Stimulated activated effector memory CD8-positive, alpha-beta T cell treated with anti-CD3 and anti-CD28 coated beads, Interleukin-12 subunit alpha, Interleukin-12 subunit beta, amount 100 ng/mL, for 72 hours (primary cell): Measurements from ENCODE around the gene DCST1.

ENCODE experiments used
- ATAC-seq: fragments of 150-1000 bp; cut with Tn5 transposase; 2 replicates; pipeline ENCODE4 v1.10.0; 2021
- DNase-seq, 2 donors: peaks; one replicate each; pipeline ENCODE4 v3.0.0; 2021 to 2022; ENCODE audit warnings: low spot score in 2 of 2
- H3K27ac Mint-ChIP-seq: one replicate; pipeline ENCODE4 v1.8.0; 2022; ENCODE audit warnings: mild to moderate bottlenecking, mixed read lengths
- H3K36me3 Mint-ChIP-seq: one replicate; pipeline ENCODE4 v1.8.0; 2022; ENCODE audit warnings: mild to moderate bottlenecking, mixed read lengths
- H3K4me1 Mint-ChIP-seq: one replicate; pipeline ENCODE4 v1.8.0; 2022; ENCODE audit warnings: mixed read lengths
- H3K4me3 Mint-ChIP-seq: one replicate; pipeline ENCODE4 v1.8.0; 2022; ENCODE audit warnings: mild to moderate bottlenecking, mixed read lengths
- H3K9me3 Mint-ChIP-seq: one replicate; pipeline ENCODE4 v1.8.0; 2022; ENCODE audit warnings: mixed read lengths

Gene DCST1

GRCh38 chr1:155063550-155064110 is 30.0 kb downstream of the DCST1 start, which contains the start of gene EFNA4:
Gene EFNA4 (plus strand): TSS chr1:155063740. CDS start chr1:155063824, 84 bp downstream.
- H3K4me3 Mint-ChIP-seq = peak within 1 kb of the TSS; percentile 73

GRCh38 chr1:155064111-155064831 is 30.6 kb downstream of the DCST1 start:
- peak overlapping the region; percentile 5 for H3K27ac Mint-ChIP-seq
- ATAC-seq = peak; percentile 43
- H3K36me3 Mint-ChIP-seq = peaks cover 27% of the 10 kb centered on the region
- H3K4me3 Mint-ChIP-seq = peak overlapping the region; percentile 73
- peaks cover 36% of the 10 kb centered on the region for H3K4me1 Mint-ChIP-seq
- peak in 1 of 2 donors; percentile 60 for DNase-seq
- no peaks in the 10 kb centered on the region for H3K9me3 Mint-ChIP-seq

More at GRCh38 chr1:155063550-155064110, 30.0 kb downstream of the DCST1 start, which contains the start of gene EFNA4:
- ATAC-seq (peak; percentile 86), DNase-seq (peak; percentile 56 to 88)
- Mint-ChIP-seq H3K36me3 (peaks cover 24% of the 10 kb centered on the region), H3K9me3 (no peaks in the 10 kb centered on the region), H3K27ac (peak within 1 kb of the TSS; percentile 71), H3K4me1 (peaks cover 36% of the 10 kb centered on the region)

GRCh38 chr1:155064832-155065429 is 31.3 kb downstream of the DCST1 start:
- H3K4me3 Mint-ChIP-seq = peak overlapping the region; percentile 73
- peak overlapping the region; percentile 5 for H3K27ac Mint-ChIP-seq
- DNase-seq (no peak), ATAC-seq (no peak)
- no peaks in the 10 kb centered on the region for H3K9me3 Mint-ChIP-seq
- H3K4me1 Mint-ChIP-seq = peaks cover 36% of the 10 kb centered on the region
- peaks cover 27% of the 10 kb centered on the region for H3K36me3 Mint-ChIP-seq

- Mint-ChIP-seq H3K4me1 (peaks cover 36% of the 10 kb centered on the region), H3K9me3 (no peaks in the 10 kb centered on the region), H3K4me3 (no peak overlapping the region), H3K27ac (no peak overlapping the region), H3K36me3 (peaks cover 23% of the 10 kb centered on the region)
- DNase-seq (no peak), ATAC-seq (no peak)
These were observed 33.2 kb downstream of the DCST1 start for GRCh38 chr1:155066777-155067176.

GRCh38 chr1:155068599-155068998 is 35.0 kb downstream of the DCST1 start:
- ATAC-seq (no peak), DNase-seq (no peak)
- Mint-ChIP-seq H3K27ac (no peak overlapping the region), H3K4me1 (peaks cover 28% of the 10 kb centered on the region), H3K36me3 (peaks cover 28% of the 10 kb centered on the region), H3K4me3 (no peak overlapping the region), H3K9me3 (no peaks in the 10 kb centered on the region)

- peaks cover 19% of the 10 kb centered on the region for H3K4me1 Mint-ChIP-seq
- no peak overlapping the region for H3K27ac Mint-ChIP-seq
- H3K9me3 Mint-ChIP-seq = no peaks in the 10 kb centered on the region
- H3K36me3 Mint-ChIP-seq = peaks cover 28% of the 10 kb centered on the region
- no peak overlapping the region for H3K4me3 Mint-ChIP-seq
- ATAC-seq (no peak), DNase-seq (no peak)
These were observed 36.0 kb downstream of the DCST1 start for GRCh38 chr1:155069551-155070157.

GRCh38 chr1:155070158-155070621 is 36.6 kb downstream of the DCST1 start:
- Mint-ChIP-seq H3K27ac (no peak overlapping the region), H3K4me1 (peaks cover 16% of the 10 kb centered on the region), H3K4me3 (peak overlapping the region; percentile 39), H3K9me3 (no peaks in the 10 kb centered on the region), H3K36me3 (peaks cover 28% of the 10 kb centered on the region)
- DNase-seq = no peak
- no peak for ATAC-seq

- peak; percentile 87 for ATAC-seq
- H3K9me3 Mint-ChIP-seq = no peaks in the 10 kb centered on the region
These were observed 37.3 kb downstream of the DCST1 start for GRCh38 chr1:155070721-155071569.

GRCh38 chr1:155071701-155072100 is 38.1 kb downstream of the DCST1 start:
- ATAC-seq (no peak), DNase-seq (no peak)
- peaks cover 16% of the 10 kb centered on the region for H3K4me1 Mint-ChIP-seq
- peak overlapping the region; percentile 39 for H3K4me3 Mint-ChIP-seq
- H3K36me3 Mint-ChIP-seq = peaks cover 28% of the 10 kb centered on the region
- no peak overlapping the region for H3K27ac Mint-ChIP-seq
- no peaks in the 10 kb centered on the region for H3K9me3 Mint-ChIP-seq

More at GRCh38 chr1:155070721-155071569, 37.3 kb downstream of the DCST1 start:
- H3K4me3 Mint-ChIP-seq = peak overlapping the region; percentile 39
- H3K36me3 Mint-ChIP-seq = peaks cover 28% of the 10 kb centered on the region
- peaks cover 16% of the 10 kb centered on the region for H3K4me1 Mint-ChIP-seq
- DNase-seq = peak in 1 of 2 donors; percentile 75
- H3K27ac Mint-ChIP-seq = no peak overlapping the region

GRCh38 chr1:155072531-155073289 is 39.1 kb downstream of the DCST1 start:
- H3K4me1 Mint-ChIP-seq = peaks cover 16% of the 10 kb centered on the region
- no peak for DNase-seq
- no peak overlapping the region for H3K27ac Mint-ChIP-seq
- ATAC-seq = no peak
- H3K36me3 Mint-ChIP-seq = peaks cover 20% of the 10 kb centered on the region
- no peak overlapping the region for H3K4me3 Mint-ChIP-seq
- no peaks in the 10 kb centered on the region for H3K9me3 Mint-ChIP-seq

GRCh38 chr1:155073377-155074242 is 40.0 kb downstream of the DCST1 start:
- Mint-ChIP-seq H3K36me3 (peaks cover 11% of the 10 kb centered on the region), H3K27ac (no peak overlapping the region), H3K4me3 (no peak overlapping the region), H3K4me1 (peaks cover 16% of the 10 kb centered on the region), H3K9me3 (no peaks in the 10 kb centered on the region)
- no peak for DNase-seq
- ATAC-seq = peak; percentile 3

- H3K27ac Mint-ChIP-seq = no peak overlapping the region
- no peak overlapping the region for H3K4me3 Mint-ChIP-seq
- DNase-seq = no peak
- peaks cover 15% of the 10 kb centered on the region for H3K36me3 Mint-ChIP-seq
- no peak for ATAC-seq
- H3K4me1 Mint-ChIP-seq = peaks cover 27% of the 10 kb centered on the region
- no peaks in the 10 kb centered on the region for H3K9me3 Mint-ChIP-seq
These were observed 41.9 kb downstream of the DCST1 start for GRCh38 chr1:155075535-155075934.

GRCh38 chr1:155076371-155076770 is 42.7 kb downstream of the DCST1 start:
- ATAC-seq (no peak), DNase-seq (no peak)
- no peaks in the 10 kb centered on the region for H3K9me3 Mint-ChIP-seq
- H3K4me3 Mint-ChIP-seq = no peak overlapping the region
- peaks cover 27% of the 10 kb centered on the region for H3K4me1 Mint-ChIP-seq
- peaks cover 15% of the 10 kb centered on the region for H3K36me3 Mint-ChIP-seq
- no peak overlapping the region for H3K27ac Mint-ChIP-seq
